ENCODE results near the gene SCARB2.

The SCARB2 gene

DNA sequence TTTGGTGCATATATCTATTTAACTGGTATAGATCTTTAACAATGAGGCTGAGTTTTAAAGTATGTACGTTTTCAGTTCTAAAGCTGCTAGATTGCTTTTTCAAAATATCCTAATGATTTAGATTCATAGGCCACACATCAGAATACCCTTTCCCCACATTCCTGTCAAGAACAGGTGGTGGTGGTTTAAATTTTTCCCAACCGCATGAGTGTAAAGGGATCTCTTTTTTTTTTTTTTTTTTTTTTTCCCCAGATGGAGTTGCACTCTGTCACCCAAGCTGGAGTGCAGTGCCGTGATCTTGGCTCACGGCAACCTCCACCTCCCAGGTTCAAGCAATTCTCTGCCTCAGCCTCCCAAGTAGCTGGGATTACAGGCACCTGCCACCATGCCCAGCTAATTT, 93.4 kb downstream of the SCARB2 start:
- 72 to 81% methylated on average over 2 to 4 of the region's 4 CpGs for WGBS, 2 experiments
- Histone ChIP-seq H3K4me1 (ENCODE audit: control insufficient read depth, insufficient read depth, low read length) (no peaks in the 10 kb centered on the region), H3K9me3 (ENCODE audit: control insufficient read depth, low read length) (no peaks in the 10 kb centered on the region), H3K36me3 (ENCODE audit: control insufficient read depth, insufficient read depth, low read length) (peaks cover 26% of the 10 kb centered on the region), H3K27ac (ENCODE audit: insufficient read depth, low read depth, low read length, poor library complexity, severe bottlenecking) (no peak overlapping the region), H3K4me3 (ENCODE audit: insufficient read depth, low read depth, low read length) (no peak overlapping the region), H3K27me3 (ENCODE audit: control insufficient read depth, insufficient read depth, low read length, poor library complexity, severe bottlenecking) (no peaks in the 10 kb centered on the region)

DNA sequence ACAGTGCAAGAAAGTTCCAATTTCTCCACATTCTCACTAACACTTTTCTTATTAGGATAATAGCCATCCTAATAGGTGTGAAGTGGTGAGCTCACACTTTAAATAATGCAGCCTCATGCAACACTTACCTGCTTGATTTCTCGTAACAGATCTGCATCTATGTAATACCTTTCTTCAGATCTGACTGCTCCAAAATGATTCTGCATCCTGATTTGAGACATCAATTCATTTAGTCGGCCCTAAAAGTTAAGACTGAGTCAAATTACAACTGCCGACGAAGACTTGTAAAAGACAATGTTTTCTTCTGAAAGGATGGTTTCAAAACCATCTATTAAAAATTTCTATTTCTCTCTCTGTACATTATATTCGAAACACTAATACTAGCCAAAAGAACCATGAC, 96.1 kb downstream of the SCARB2 start:
- WGBS, 2 experiments: 89 to 96% methylated on average over 4 to 5 of the region's 5 CpGs
- no peaks in the 10 kb centered on the region for H3K9me3 ChIP-seq (ENCODE audit: control insufficient read depth, low read length)
- no peak overlapping the region for H3K4me3 ChIP-seq (ENCODE audit: insufficient read depth, low read depth, low read length)
- no peaks in the 10 kb centered on the region for H3K27me3 ChIP-seq (ENCODE audit: control insufficient read depth, insufficient read depth, low read length, poor library complexity, severe bottlenecking)
- no peak overlapping the region for H3K27ac ChIP-seq (ENCODE audit: insufficient read depth, low read depth, low read length, poor library complexity, severe bottlenecking)
- no peaks in the 10 kb centered on the region for H3K4me1 ChIP-seq (ENCODE audit: control insufficient read depth, insufficient read depth, low read length)
- H3K36me3 ChIP-seq (ENCODE audit: control insufficient read depth, insufficient read depth, low read length): peaks cover 32% of the 10 kb centered on the region

DNA sequence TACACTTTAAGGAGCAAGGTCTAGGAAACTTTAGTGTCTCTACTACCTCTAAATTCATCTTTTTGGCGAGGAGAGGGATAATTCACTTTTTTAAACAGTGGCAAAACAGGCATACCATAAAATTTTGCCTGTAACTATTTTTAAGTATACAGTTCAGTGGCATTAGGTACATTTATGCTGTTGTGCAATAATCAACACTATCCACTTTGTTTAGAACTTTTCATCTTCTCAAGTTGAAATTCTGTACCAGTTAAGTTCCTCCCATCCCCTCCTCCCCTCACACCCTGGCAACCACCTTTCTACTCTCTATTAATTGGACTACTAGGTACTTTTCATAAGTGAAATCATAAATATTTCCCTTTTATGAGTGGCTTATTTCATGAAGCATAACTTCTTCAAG, 96.8 kb downstream of the SCARB2 start:
- WGBS, 2 experiments: 100% methylated on average over 1 of the region's 1 CpG
- Histone ChIP-seq H3K27me3 (ENCODE audit: control insufficient read depth, insufficient read depth, low read length, poor library complexity, severe bottlenecking) (no peaks in the 10 kb centered on the region), H3K9me3 (ENCODE audit: control insufficient read depth, low read length) (no peaks in the 10 kb centered on the region), H3K27ac (ENCODE audit: insufficient read depth, low read depth, low read length, poor library complexity, severe bottlenecking) (no peak overlapping the region), H3K36me3 (ENCODE audit: control insufficient read depth, insufficient read depth, low read length) (peaks cover 32% of the 10 kb centered on the region), H3K4me3 (ENCODE audit: insufficient read depth, low read depth, low read length) (no peak overlapping the region), H3K4me1 (ENCODE audit: control insufficient read depth, insufficient read depth, low read length) (no peaks in the 10 kb centered on the region)

All from ectodermal cell (in vitro differentiated cells).